ENCODE measurements around the gene ANKRD53.

DNA sequence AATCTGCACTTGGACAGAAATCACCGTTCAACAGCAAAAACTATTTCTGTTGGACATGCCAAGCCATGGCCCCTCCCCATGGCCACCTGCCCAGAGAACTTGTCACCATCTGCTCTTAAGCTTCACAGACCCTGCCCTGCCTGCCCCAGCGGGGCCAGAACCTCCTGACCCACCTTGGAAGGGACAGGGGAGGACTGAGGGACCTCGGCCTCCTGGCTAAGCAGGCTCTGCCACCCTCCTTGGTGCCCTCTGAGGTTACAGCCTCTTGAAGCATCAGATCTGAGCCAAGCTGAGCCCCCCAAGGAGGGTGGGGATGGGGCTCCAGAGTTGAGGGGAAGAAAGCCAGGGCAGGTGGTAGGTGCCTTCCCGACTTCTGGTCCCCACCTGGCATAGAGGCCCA is 9.7 kb downstream of the ANKRD53 start:
- TF ChIP-seq EZH2 (IDR thresholded peaks at IDR 0.05), result no peak
- TF ChIP-seq, protein P1, sequence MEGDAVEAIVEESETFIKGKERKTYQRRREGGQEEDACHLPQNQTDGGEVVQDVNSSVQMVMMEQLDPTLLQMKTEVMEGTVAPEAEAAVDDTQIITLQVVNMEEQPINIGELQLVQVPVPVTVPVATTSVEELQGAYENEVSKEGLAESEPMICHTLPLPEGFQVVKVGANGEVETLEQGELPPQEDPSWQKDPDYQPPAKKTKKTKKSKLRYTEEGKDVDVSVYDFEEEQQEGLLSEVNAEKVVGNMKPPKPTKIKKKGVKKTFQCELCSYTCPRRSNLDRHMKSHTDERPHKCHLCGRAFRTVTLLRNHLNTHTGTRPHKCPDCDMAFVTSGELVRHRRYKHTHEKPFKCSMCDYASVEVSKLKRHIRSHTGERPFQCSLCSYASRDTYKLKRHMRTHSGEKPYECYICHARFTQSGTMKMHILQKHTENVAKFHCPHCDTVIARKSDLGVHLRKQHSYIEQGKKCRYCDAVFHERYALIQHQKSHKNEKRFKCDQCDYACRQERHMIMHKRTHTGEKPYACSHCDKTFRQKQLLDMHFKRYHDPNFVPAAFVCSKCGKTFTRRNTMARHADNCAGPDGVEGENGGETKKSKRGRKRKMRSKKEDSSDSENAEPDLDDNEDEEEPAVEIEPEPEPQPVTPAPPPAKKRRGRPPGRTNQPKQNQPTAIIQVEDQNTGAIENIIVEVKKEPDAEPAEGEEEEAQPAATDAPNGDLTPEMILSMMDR (IDR thresholded peaks at IDR 0.05 in 2 of 3, conservative IDR thresholded peaks at IDR 0.05 in 1 of 3; ENCODE audit: borderline replicate concordance in 1 of 3, insufficient read depth in 1 of 3, low read depth in 2 of 3, low read length in 2 of 3), result no peak
- no peak for TF ChIP-seq RAD21 (IDR thresholded peaks at IDR 0.05; ENCODE audit: low read depth)
- TF ChIP-seq POLR2A (IDR thresholded peaks at IDR 0.05; ENCODE audit: borderline replicate concordance, extremely low read depth, insufficient read depth, insufficient read length), result no peak
- no peak for TF ChIP-seq POLR2AphosphoS5 (IDR thresholded peaks at IDR 0.05; ENCODE audit: low read depth, low read length)
- TF ChIP-seq, protein P2, sequence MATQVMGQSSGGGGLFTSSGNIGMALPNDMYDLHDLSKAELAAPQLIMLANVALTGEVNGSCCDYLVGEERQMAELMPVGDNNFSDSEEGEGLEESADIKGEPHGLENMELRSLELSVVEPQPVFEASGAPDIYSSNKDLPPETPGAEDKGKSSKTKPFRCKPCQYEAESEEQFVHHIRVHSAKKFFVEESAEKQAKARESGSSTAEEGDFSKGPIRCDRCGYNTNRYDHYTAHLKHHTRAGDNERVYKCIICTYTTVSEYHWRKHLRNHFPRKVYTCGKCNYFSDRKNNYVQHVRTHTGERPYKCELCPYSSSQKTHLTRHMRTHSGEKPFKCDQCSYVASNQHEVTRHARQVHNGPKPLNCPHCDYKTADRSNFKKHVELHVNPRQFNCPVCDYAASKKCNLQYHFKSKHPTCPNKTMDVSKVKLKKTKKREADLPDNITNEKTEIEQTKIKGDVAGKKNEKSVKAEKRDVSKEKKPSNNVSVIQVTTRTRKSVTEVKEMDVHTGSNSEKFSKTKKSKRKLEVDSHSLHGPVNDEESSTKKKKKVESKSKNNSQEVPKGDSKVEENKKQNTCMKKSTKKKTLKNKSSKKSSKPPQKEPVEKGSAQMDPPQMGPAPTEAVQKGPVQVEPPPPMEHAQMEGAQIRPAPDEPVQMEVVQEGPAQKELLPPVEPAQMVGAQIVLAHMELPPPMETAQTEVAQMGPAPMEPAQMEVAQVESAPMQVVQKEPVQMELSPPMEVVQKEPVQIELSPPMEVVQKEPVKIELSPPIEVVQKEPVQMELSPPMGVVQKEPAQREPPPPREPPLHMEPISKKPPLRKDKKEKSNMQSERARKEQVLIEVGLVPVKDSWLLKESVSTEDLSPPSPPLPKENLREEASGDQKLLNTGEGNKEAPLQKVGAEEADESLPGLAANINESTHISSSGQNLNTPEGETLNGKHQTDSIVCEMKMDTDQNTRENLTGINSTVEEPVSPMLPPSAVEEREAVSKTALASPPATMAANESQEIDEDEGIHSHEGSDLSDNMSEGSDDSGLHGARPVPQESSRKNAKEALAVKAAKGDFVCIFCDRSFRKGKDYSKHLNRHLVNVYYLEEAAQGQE (IDR thresholded peaks at IDR 0.05; ENCODE audit: low read depth), result no peak
- TF ChIP-seq FOSL1 (IDR thresholded peaks at IDR 0.05; ENCODE audit: low read depth), result no peak
- TF ChIP-seq CEBPB (IDR thresholded peaks at IDR 0.05; ENCODE audit: low read depth), result no peak
- no peak for TF ChIP-seq SRF (IDR thresholded peaks at IDR 0.05; ENCODE audit: low read depth)
- TF ChIP-seq, protein P3, sequence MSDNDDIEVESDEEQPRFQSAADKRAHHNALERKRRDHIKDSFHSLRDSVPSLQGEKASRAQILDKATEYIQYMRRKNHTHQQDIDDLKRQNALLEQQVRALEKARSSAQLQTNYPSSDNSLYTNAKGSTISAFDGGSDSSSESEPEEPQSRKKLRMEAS (IDR thresholded peaks at IDR 0.05), result no peak
- no peak for TF ChIP-seq SP1 (IDR thresholded peaks at IDR 0.05; ENCODE audit: low read depth)
- no peak for TF ChIP-seq TCF7L2 (IDR thresholded peaks at IDR 0.05; ENCODE audit: borderline replicate concordance, extremely low read depth, insufficient read depth, insufficient read length)
- no peak for TF ChIP-seq EGR1 (IDR thresholded peaks at IDR 0.05; ENCODE audit: low read depth)

Data from HCT116 (cell line).